Measurements from ENCODE around the gene MLPH. TPM values are rescaled to one million over a fixed set of nuclear protein-coding genes. Genes with fewer than 3 reads are reported as not detected.
A peak's percentile ranks its signal among the peaks of the same experiment; 100 is the strongest.

MLPH gene
- total and polyA plus RNA-seq, 8 donors, result 61.3 to 657 (median 344) TPM

DNA sequence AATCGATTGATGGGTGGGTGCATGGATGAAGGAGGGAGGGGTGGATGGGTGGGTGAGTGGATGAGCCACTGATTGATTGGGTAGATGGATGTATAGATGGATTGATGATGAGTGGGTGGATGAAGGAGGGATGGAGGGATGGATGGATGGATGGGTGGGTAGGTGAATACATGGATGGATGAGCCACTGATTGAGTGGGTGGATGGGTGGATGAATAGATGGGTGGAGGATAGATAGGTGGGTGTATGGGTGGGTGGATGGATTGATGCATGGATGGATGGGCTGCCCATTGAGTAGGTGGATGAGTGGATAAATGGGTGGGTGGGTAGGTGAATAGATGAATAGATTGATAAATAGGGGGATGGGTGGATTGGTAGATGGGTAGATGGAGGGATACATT lies 30.9 kb downstream of the MLPH start:
- Histone ChIP-seq H3K36me3 (peaks cover 0 to 48% (median 28%) of the 10 kb centered on the region in 4 donors), H3K27ac (no peak overlapping the region), H3K27me3 (no peaks in the 10 kb centered on the region), H3K4me3 (no peak overlapping the region), H3K4me1 (peaks cover 8 to 16% (median 13%) of the 10 kb centered on the region in 4 donors), H3K9me3 (no peaks in the 10 kb centered on the region)
- no peak for DNase-seq
- intact Hi-C loops (cut with DNase I; ENCODE audit: low total_unique reads), result no loop called here
- no peak for TF ChIP-seq EP300 (IDR thresholded peaks at IDR 0.05)
- TF ChIP-seq POLR2AphosphoS5 (IDR thresholded peaks at IDR 0.05), result no peak
- TF ChIP-seq, protein P1, sequence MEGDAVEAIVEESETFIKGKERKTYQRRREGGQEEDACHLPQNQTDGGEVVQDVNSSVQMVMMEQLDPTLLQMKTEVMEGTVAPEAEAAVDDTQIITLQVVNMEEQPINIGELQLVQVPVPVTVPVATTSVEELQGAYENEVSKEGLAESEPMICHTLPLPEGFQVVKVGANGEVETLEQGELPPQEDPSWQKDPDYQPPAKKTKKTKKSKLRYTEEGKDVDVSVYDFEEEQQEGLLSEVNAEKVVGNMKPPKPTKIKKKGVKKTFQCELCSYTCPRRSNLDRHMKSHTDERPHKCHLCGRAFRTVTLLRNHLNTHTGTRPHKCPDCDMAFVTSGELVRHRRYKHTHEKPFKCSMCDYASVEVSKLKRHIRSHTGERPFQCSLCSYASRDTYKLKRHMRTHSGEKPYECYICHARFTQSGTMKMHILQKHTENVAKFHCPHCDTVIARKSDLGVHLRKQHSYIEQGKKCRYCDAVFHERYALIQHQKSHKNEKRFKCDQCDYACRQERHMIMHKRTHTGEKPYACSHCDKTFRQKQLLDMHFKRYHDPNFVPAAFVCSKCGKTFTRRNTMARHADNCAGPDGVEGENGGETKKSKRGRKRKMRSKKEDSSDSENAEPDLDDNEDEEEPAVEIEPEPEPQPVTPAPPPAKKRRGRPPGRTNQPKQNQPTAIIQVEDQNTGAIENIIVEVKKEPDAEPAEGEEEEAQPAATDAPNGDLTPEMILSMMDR (IDR thresholded peaks at IDR 0.05), result no peak
- TF ChIP-seq POLR2A (IDR thresholded peaks at IDR 0.05), result no peak
- WGBS, 5 donors, result 78 to 100% (median 91%) methylated on average over 1 of the region's 1 CpG

DNA sequence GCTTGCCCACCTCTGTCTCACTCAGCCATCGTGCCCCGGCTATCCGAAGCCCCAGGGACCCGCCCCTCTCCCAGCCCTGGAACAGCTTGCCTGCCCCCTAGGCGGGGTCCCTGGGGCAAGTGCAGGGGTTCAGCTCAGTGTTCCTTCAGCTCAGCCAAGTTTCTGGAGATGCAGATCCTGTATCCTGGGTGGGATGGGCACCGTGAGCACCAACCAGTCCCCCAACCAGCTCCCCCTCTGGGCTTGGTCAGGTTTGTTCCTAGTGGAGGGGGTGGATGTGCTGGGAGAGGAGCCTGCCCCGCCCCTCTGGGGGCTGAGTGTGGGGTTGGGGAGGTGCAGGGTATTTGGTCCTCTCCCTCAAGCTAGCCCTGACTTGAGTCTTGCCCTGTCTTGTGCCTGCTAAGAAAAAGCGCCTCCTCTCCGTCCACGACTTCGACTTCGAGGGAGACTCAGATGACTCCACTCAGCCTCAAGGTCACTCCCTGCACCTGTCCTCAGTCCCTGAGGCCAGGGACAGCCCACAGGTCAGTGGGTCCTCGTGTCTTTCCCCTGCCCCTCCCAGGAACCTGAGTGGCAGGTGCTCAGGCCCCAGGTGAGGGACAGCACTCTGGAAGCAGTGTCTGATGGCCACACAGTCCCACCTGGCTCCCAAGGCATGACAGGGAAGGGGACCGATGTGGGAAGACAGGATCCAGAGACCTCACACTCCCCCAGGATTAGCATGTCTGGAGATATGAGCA lies 32.6 kb downstream of the MLPH start:
- H3K27ac ChIP-seq, result peak overlapping the region in 1 of 5 donors; percentile 5
- DNase-seq, result no peak
- intact Hi-C loops (cut with DNase I; ENCODE audit: low total_unique reads), result no loop called here

GRCh38 chr2:237520290-237520689 lies 33.2 kb downstream of the MLPH start:
- TF ChIP-seq POLR2AphosphoS5 (IDR thresholded peaks at IDR 0.05) (no peak), EP300 (IDR thresholded peaks at IDR 0.05) (no peak), POLR2A (IDR thresholded peaks at IDR 0.05) (no peak)
- TF ChIP-seq, protein P1 (IDR thresholded peaks at IDR 0.05), result no peak
- Histone ChIP-seq H3K27ac (no peak overlapping the region), H3K4me1 (peaks cover 0 to 8% (median 4%) of the 10 kb centered on the region in 4 donors), H3K9me3 (no peaks in the 10 kb centered on the region), H3K4me3 (no peak overlapping the region), H3K27me3 (no peaks in the 10 kb centered on the region), H3K36me3 (peaks cover 0 to 52% (median 29%) of the 10 kb centered on the region in 4 donors)
- intact Hi-C loops (cut with DNase I; ENCODE audit: low total_unique reads), result no loop called here
- 82 to 85% (median 84%) methylated on average over 6 of the region's 6 CpGs for WGBS, 5 donors
- no peak for DNase-seq

More for the DNA sequence above, 32.6 kb downstream of the MLPH start:
- H3K36me3 ChIP-seq, result peaks cover 0 to 52% (median 29%) of the 10 kb centered on the region in 4 donors
- no peak for TF ChIP-seq POLR2A (IDR thresholded peaks at IDR 0.05)
- TF ChIP-seq EP300 (IDR thresholded peaks at IDR 0.05), result no peak
- no peak for TF ChIP-seq POLR2AphosphoS5 (IDR thresholded peaks at IDR 0.05)
- TF ChIP-seq, protein P1 (IDR thresholded peaks at IDR 0.05), result no peak
- no peak overlapping the region for H3K4me3 ChIP-seq
- no peaks in the 10 kb centered on the region for H3K27me3 ChIP-seq
- H3K4me1 ChIP-seq, result peaks cover 0 to 8% (median 1%) of the 10 kb centered on the region in 4 donors
- H3K9me3 ChIP-seq, result no peaks in the 10 kb centered on the region
- 77 to 84% (median 79%) methylated on average over 13 to 14 of the region's 14 CpGs for WGBS, 5 donors

DNA sequence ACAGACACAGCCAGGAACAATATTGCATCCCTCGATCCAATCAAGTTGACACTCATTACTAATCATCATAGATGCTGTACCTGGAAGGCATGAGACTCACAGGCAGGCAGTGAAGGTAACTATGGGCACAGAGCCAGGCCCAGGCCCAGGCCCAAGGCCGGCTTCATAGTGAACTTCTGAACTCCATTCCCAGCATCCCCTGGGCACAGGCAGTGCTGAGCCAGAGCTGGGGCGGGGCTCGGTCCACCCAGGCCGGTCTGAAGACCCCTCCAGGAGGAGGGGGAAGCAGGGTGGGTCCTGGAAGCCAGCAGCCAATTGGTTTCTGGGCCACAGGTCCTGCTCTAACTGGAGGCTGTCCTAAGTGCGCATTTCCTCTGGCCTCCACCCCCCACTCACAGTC lies 37.6 kb downstream of the MLPH start:
- Histone ChIP-seq H3K4me1 (peaks cover 0 to 8% (median 4%) of the 10 kb centered on the region in 4 donors), H3K4me3 (no peak overlapping the region), H3K9me3 (no peaks in the 10 kb centered on the region), H3K27me3 (no peaks in the 10 kb centered on the region), H3K27ac (no peak overlapping the region), H3K36me3 (peaks cover 6 to 68% (median 29%) of the 10 kb centered on the region in 4 donors)
- no peak for TF ChIP-seq POLR2A (IDR thresholded peaks at IDR 0.05)
- TF ChIP-seq EP300 (IDR thresholded peaks at IDR 0.05), result no peak
- TF ChIP-seq, protein P1 (IDR thresholded peaks at IDR 0.05), result no peak
- TF ChIP-seq POLR2AphosphoS5 (IDR thresholded peaks at IDR 0.05), result no peak
- 35 to 66% (median 47%) methylated on average over 2 to 6 of the region's 6 CpGs for WGBS, 5 donors
- peak; percentile 21 to 43 for DNase-seq
- intact Hi-C loops (cut with DNase I; ENCODE audit: low total_unique reads), result no loop called here
